OCI-LY7 (cell line): ENCODE results near the gene ZBTB11.

Experiments
- EZH2phosphoT487 ChIP-seq: fragments of 200-600 bp; sonication (generic); IDR thresholded peaks from 2 replicates; pipeline ENCODE4 v1.6.1; 2018; ENCODE audit warnings: low read depth, borderline replicate concordance, mild to moderate bottlenecking, mixed run types, antibody characterized with exemption, low read length, moderate library complexity, mixed read lengths
- TF ChIP-seq, protein P1 (sequence below): fragments of 200-600 bp; sonication (generic); conservative IDR thresholded peaks from 2 replicates; pipeline ENCODE4 v1.5.1; 2014; ENCODE audit warnings: mild to moderate bottlenecking, antibody characterized with exemption, low read length, moderate library complexity, mixed read lengths

DNA sequence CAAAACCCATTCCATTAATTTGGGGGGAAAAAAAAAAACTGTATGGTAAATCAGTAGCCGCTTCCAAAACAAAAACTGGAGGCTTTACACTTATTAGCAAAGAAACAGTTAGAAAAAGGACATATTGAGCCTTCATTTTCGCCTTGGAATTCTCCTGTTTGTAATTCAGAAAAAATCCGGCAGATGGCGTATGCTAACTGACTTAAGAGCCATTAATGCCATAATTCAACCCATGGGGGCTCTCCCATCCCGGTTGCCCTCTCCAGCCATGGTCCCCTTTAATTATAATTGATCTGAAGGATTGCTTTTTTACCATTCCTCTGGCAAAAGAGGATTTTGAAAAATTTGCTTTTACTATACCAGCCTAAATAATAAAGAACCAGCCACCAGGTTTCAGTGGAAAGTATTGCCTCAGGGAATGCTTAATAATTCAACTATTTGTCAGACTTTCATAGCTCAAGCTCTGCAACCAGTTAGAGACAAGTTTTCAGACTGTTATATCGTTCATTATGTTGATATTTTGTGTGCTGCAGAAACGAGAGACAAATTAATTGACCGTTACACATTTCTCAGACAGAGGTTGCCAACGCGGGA lies 18.9 kb upstream of the ZBTB11 start:
- TF ChIP-seq, protein P1, sequence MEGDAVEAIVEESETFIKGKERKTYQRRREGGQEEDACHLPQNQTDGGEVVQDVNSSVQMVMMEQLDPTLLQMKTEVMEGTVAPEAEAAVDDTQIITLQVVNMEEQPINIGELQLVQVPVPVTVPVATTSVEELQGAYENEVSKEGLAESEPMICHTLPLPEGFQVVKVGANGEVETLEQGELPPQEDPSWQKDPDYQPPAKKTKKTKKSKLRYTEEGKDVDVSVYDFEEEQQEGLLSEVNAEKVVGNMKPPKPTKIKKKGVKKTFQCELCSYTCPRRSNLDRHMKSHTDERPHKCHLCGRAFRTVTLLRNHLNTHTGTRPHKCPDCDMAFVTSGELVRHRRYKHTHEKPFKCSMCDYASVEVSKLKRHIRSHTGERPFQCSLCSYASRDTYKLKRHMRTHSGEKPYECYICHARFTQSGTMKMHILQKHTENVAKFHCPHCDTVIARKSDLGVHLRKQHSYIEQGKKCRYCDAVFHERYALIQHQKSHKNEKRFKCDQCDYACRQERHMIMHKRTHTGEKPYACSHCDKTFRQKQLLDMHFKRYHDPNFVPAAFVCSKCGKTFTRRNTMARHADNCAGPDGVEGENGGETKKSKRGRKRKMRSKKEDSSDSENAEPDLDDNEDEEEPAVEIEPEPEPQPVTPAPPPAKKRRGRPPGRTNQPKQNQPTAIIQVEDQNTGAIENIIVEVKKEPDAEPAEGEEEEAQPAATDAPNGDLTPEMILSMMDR, result peak; percentile 87
- TF ChIP-seq EZH2phosphoT487, result no peak
